ENCODE measurements around the gene TCF7L2.

GRCh38 chr10:113177156-113177935, 227.3 kb downstream of the TCF7L2 start:
- TF ChIP-seq CTCF (conservative IDR thresholded peaks at IDR 0.05; ENCODE audit: low read depth, low read length) (no peak), EZH2 (IDR thresholded peaks at IDR 0.05; ENCODE audit: low read length, unreplicated experiment) (no peak)

All from PC-3 (cell line).